Measurements from ENCODE around the gene ACAD8.

GRCh38 chr11:134229126-134229790 lies 24.1 kb upstream of the ACAD8 start:
- no peak for TF ChIP-seq POLR2A (IDR thresholded peaks at IDR 0.05)
- TF ChIP-seq CTCF (IDR thresholded peaks at IDR 0.05 in 4 of 5, conservative IDR thresholded peaks at IDR 0.05 in 1 of 5), result no peak

All from gastrocnemius medialis (tissue), 4 donors.